ENCODE data around the gene HOPX.

Gene HOPX

GRCh38 chr4:56603297-56603696, 77.8 kb downstream of the HOPX start:
- no peaks in the 10 kb centered on the region for H3K36me3 ChIP-seq
- H3K9me3 ChIP-seq, result no peaks in the 10 kb centered on the region
- no peaks in the 10 kb centered on the region for H3K27me3 ChIP-seq
- no peak overlapping the region for H3K4me3 ChIP-seq (ENCODE audit: low read depth in 1 of 2, low read length in 1 of 2)
- no peak overlapping the region for H3K27ac ChIP-seq
- H3K4me1 ChIP-seq (ENCODE audit: control insufficient read depth in 1 of 2, insufficient read depth in 1 of 2, low read depth in 1 of 2, low read length in 1 of 2), result no peaks in the 10 kb centered on the region
- no peak for TF ChIP-seq CTCF (IDR thresholded peaks at IDR 0.05)
